ENCODE results near the gene REST.

DNA sequence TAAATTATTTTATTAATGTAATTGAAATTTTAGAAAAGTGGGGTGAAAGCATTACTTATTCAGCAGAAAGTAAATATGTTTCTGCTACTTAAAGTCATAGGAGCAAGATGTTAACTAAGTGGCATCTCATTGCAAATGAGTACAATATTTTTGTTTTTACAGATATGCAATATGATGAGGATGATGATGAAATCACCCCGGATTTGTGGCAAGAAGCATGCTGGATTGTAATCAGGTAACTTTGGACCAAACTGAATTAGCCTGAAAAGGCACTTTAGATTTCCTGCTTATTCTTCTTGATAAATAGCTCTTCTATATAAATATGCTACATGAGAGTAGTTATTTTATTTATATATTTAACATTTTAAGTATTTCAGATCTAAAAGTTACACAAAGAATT is 78.5 kb downstream of the REST start:
- no peak for TF ChIP-seq TAF1 (IDR thresholded peaks at IDR 0.05; ENCODE audit: borderline replicate concordance, low read depth, low read length)
- TF ChIP-seq POLR2AphosphoS5 (IDR thresholded peaks at IDR 0.05; ENCODE audit: low read depth, low read length), result no peak
- no peak for TF ChIP-seq POLR2A (IDR thresholded peaks at IDR 0.05; ENCODE audit: low read depth, low read length)
